Thyroid gland (tissue), 4 donors: ENCODE data around the gene ADGRB3.

Experiments
- CTCF ChIP-seq, 6 experiments: fragments of 200-600 bp in 3 of 6; fragments of 450-650 bp in 3 of 6; sonication (generic) in 3 of 6; IDR thresholded peaks; one replicate each; pipeline ENCODE4 v1.5.1; 2016 to 2019; ENCODE audit warnings: antibody characterized with exemption in 6 of 6, mild to moderate bottlenecking in 2 of 6, inconsistent platforms in 1 of 6, moderate library complexity in 1 of 6
- POLR2A ChIP-seq, 2 donors: fragments of 450-650 bp; IDR thresholded peaks; one replicate each; pipeline ENCODE4 v1.6.1; 2017; ENCODE audit warnings: antibody characterized with exemption in 2 of 2, mild to moderate bottlenecking in 2 of 2, moderate library complexity in 1 of 2

- TF ChIP-seq CTCF (IDR thresholded peaks at IDR 0.05): no peak
- TF ChIP-seq POLR2A (IDR thresholded peaks at IDR 0.05): no peak
Observed at GRCh38 chr6:68636666-68637065, 1.6 kb downstream of the ADGRB3 start.
